GM21717 (cell line): ENCODE measurements around the gene CCS.
"Not testable (repeated sequence)": the region's sequence is repeated elsewhere in the genome, so short reads cannot be mapped to it uniquely, and the experiment has no call there.

Experiments
- ATAC-seq: cut with Tn5 transposase; IDR thresholded peaks from one replicate; pipeline ENCODE4 v1.9.1; 2021; ENCODE audit warnings: mild to moderate bottlenecking, moderate library complexity; ENCODE audit not compliant: unreplicated experiment

The CCS gene, protein sequence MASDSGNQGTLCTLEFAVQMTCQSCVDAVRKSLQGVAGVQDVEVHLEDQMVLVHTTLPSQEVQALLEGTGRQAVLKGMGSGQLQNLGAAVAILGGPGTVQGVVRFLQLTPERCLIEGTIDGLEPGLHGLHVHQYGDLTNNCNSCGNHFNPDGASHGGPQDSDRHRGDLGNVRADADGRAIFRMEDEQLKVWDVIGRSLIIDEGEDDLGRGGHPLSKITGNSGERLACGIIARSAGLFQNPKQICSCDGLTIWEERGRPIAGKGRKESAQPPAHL

DNA sequence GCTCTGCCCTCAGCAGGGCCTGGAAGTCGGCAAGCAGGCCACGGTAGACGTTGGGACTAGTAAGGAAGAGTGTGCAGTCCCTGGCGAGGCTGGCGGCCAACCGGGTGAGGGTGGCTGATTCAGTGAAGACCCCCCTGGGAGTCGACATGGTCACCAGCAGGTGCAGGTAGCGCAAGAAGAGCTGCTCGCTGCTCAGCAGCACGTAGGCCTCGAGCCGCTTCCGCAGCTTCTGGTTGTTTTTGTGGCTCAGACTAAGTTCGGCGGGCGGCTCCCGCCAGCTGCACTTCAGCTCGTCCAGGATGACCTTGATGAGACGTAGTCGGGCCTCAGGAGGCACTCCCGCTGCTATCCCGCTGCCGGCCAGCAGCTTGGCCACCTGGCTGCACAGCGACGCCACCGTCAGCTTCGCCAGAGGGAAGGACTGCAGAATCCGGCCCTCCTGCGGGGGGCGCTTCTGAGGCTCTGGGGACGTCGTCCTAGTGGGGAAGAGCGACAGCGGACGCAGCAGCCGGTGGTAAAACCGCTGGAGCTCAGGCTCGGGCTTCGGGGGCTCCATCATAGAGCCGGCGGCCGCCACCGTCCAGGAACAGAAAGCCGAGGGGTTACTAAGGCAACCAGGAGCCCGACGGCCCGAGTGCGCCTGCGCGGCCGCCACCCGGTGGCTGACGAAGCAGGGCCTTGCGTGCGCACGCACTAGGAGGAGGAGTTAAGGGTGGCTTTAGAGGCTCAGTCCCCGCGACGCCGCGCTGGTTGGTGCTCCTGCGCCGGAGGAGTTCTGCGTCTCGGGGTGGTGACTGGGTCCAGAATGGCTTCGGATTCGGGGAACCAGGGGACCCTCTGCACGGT is at the start of gene CCS, which contains the start of gene CCDC87:
Gene CCS (plus strand): TSS at position 729 of the 846 bp plus-strand sequence. CDS start 77 bp downstream, at position 806.
Gene CCDC87 (minus strand): TSS at position 607 of the 846 bp plus-strand sequence. CDS start 48 bp downstream, at position 559.
- peak; percentile 72 for ATAC-seq

DNA sequence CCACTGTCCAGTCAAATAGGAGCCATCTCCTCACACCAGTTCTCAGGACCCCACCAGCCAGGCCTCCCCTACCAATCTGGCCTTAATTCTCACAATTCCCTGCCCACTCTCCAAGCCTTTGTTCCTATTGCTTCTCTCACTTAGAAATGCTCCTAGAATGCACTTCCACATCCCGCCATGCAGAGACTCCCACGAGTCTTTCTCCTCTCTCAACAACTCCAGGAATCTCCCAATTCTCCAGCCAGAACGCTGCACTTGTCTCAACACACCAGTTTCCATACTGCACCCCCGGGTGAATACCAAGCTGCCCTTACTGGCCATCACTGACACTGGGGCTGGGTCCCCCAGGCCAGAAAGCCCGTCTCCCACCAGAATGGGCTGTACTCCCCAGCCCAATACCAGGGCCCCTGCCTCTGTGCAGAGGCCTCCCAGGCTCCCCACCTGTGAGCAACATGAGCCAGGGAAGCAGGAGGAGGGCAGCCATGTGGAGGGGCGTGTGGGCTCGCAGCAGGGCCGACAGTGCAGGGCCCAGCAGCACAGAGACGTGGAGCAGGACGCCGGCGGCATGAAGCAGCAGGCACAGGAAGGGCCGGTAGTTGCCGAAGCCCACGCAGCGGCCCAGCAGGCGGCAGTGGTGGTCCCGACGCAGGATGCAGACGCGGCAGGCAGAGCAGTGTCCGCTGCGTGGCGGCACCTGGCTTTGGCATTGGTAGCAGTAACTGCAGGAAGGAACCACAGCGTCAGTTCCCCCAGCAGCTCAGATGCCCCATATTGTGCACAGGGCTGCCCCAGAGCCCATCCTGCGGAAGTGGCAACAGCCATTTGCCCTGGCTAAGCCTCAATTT is 49.5 kb upstream of the CCS start:
- ATAC-seq, result no peak

DNA sequence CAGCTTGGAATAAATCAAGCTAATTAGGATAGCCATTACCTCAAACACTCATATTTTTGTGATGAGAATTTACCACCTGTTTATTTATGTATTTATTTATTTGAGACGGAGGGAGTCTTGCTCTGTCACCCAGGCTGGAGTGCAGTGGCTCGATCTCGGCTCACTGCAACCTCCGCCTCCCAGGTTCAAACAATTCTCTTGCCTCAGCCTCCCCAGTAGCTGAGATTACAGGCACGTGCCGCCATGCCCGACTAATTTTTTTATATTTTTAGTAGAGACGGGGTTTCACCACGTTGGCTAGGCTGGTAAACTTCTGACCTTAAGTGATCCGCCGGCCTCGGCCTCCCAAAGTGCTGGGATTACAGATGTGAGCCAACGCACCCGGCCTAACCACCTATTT is 48.0 kb upstream of the CCS start:
- not testable (repeated sequence) for ATAC-seq

DNA sequence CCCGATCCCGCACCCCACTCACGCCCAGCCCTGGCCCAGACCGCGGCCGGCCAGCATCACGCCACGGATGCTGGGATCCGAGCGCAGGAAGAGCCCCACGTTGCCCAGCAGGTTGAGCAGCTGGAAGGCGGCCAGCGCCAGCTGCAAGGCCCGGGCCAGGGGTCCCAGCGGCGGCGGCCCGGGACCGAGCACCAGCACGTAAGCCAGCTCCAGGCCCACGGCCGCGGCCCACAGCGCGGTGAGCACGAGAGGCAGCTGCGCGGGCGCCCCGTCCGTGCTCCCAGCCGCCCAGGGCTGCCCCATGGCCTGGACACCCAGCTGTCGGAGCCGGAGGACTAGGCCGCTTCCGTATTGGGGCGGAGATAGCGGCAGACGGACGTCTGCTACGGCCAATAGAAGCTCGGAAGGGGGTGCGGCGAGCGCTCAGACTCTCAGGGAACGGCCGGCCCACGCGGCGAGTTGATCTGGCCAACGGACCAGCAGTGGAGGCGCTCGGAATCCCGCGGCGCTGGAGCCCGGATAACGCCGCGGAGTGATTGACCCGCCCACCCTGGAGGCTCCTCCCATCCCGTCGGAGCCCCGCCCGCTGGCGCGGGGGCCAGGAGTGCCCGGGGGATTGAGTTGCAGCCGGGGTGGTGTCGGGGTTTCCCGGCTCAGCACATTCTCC is 47.2 kb upstream of the CCS start, which contains the start of gene ZDHHC24:
Gene ZDHHC24 (minus strand): TSS at position 348 of the 667 bp plus-strand sequence. CDS start 45 bp downstream, at position 303.
- ATAC-seq, result peak; percentile 77

DNA sequence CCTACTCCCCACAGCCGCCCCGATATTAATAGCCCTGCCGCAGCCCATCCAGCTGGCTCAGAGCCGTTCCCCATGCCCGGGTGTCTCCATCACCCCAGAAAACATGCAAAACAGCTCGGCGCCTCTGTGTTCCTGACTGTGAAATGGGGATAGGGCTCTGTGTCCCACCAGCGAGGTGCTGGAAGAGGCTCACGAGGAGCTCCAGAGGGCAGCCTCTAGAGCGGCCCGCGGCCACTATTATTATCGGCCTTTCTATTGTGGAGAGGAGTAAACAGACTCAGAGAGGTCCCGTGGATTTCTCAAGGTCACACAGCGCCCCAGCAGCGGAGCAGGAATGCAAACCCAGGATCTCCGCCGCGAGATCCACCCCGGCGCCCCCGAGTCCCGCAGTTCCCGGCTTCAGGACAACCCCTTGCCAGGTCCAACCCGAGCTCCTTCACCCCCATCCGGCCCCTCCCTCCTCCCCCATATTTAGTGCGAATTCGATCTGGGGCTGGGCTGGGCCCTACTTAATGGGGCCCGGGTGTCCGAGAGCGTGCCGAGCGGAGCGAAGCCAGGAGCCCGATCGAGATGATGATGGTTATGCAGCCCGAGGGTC is 46.5 kb upstream of the CCS start, which contains the start of gene ACTN3:
Gene ACTN3 (plus strand): TSS at position 536 of the 598 bp plus-strand sequence. CDS start 35 bp downstream, at position 571.
- no peak for ATAC-seq

DNA sequence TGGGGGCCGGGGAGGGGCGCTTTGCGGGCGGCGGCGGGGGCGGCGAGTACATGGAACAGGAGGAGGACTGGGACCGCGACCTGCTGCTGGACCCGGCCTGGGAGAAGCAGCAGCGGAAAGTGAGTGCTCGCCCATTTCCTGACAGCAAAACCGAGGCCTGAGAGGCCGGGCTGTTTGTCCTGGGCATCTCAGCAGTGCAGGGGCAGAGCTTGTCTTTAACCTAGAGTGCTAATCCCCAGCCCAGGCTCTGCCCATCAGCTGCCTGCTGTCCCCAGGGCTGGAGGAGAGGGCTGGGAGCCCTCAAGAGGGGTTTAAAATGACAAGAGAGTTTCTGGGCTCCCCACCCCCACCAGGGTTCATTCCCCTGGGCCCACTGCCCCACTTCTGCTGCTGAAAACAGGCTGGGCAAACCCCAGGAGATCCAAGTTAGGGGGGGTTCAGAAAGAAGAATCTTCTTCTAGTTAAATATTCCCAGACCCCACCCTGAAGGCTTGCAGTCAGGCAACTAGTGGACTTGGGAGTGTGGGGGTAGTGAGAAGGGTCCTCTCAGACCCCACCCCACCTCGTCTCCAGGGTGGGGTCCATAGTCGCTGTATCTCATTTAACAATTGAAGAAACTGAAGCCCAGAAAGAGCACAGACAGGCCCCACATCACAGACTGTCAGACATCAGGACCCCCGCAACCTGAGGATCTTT is 45.9 kb upstream of the CCS start:
- no peak for ATAC-seq

DNA sequence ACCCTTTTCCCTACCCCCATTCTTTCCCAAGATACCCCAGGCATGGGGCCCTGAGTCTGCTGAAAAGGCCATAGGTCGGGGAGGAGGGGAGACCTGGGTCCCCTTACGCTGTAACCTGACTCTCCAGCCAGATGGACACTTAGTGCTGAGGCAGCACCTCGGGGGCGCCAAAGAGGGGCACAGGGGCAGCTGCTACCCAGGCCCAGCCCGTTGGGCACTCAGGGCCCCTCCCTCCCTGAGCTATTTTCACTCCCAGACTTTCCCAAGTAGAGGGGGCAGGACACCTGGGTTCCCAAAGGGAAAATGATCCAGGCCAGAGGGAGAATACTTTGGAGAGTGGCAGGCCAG is 45.3 kb upstream of the CCS start:
- ATAC-seq, result no peak

DNA sequence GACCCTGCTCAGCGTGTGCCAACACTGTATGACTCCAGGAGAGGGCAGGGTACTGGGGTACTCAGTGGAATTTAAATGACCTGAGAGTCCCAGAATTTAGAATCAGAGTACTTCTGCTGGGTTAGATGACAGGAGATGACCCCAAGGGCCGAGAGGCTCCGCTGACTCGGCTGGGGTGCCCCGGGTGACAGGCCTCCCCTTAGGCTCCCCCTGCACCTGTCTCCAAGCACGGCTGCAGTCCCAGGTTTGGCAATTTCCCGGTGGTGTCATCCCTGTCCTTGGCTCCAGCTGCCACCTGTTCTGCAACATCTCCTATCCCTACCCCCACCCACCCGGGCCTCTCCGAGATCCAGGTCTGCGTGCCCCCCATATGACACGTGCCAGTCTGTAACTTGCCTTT is 44.9 kb upstream of the CCS start:
- ATAC-seq, result no peak

DNA sequence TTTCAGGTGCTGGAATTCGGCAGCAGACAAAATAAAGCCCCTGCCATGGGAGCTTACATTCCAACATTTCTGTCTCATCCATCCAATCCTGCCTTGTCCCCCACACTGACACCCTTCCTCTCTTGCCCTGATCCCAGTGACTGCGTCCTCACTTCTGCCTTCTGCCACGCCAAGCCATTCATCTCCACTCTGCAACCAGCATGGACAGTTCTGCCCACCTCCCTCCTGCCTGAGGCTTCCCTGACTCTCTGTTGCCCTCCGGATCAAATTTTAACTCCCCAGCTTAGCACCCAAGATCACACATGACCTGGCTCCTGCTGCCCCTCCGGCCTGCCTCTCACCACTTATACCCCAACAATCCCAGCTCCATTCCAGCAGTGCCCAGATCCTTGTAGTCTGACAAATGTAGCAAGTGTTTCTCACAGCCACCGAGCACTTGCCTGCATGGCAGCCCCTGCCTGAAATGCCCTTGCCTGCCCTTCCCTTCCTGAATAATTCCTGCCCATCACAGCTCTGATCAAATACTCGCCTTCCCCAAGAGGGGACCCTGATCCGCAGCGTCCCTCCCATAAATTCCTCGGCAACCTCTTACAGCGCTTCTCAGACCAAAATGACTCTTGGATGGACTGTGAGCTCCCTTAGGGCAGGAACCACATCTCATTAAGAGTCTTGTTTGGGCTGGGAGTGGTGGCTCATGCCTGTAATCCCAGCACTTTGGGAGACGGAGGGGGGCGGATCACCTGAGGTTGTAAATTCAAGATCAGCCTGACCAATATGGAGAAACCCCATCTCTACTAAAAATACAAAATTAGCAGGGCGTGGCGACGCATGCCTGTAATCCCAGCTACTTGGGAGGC is 44.0 kb upstream of the CCS start:
- ATAC-seq, result no peak

DNA sequence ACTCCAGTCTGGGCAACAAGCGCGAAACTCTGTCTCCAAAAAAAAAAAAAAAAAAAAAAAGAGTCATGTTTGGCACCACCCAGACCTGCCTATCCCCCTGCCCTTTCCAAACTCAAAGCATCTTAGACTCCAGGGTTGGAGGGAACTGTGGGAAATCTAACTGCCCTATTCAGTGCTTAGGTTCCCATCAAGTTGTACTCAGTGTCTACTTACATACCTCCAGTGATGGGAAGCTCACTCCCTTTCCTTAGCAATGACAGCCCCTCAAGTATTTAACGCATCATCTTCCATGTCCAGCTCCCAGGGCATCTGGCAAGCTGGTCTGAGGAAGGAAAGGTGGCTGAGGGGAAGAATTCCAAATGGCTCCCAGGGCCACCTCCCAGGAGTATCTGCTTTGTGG is 43.3 kb upstream of the CCS start:
- ATAC-seq, result no peak

DNA sequence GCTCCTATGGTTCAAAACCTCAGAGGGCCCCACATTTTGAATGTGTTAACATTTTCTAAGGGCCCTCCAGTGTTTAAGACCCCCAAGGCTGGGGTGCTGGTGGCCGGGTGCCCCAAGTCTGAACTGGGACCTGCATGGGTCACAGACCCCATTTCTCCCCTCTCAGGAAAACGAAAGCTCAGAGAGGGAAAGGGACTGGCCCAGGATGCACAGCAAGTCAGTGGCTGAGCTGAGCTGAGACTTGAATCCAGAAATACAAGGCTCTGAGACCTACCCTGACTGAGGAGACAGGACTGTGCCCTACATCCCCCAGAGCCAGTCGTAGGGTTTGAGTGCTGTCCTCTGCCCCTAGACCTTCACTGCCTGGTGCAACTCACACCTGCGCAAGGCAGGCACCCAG is 42.1 kb upstream of the CCS start:
- ATAC-seq, result no peak

DNA sequence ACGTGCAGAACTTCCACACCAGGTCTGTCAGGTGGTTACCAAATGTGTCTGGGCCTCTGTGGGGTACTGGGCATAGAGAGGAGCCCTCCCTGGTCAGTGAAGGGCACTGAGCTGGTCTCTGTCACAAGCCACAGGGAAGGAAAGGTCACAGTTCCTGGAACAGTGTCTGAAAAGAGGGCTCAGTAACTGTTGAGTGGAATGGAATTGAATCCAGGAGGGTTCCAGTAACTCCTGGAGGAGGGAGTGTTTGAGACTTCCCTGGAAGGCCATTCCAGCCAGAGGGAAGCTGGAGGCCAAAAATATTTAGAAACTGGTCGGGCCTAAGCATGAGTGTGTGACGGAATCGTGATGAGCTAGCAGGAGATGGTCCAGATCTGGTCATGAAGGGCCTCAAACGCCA is 38.4 kb upstream of the CCS start:
- ATAC-seq, result no peak

DNA sequence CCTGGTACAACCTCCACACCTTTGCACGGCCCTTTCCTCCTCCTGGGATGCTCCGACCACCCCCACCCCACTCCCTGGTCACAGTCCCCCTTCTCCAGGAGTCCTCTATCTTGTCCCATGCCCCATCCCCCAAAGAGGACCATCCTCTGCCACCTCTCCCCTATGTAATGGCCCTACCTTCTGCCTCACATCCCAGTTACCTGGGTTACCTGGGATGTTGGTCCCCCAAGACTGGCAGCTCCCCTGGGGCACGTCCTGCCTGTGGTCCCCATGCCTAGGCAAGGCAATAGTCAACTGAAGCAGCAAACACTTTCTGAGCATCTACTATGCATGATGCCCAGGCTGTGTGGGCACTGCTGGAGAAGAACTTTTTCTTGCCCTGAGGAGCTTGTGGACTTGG is 37.6 kb upstream of the CCS start:
- ATAC-seq, result no peak

DNA sequence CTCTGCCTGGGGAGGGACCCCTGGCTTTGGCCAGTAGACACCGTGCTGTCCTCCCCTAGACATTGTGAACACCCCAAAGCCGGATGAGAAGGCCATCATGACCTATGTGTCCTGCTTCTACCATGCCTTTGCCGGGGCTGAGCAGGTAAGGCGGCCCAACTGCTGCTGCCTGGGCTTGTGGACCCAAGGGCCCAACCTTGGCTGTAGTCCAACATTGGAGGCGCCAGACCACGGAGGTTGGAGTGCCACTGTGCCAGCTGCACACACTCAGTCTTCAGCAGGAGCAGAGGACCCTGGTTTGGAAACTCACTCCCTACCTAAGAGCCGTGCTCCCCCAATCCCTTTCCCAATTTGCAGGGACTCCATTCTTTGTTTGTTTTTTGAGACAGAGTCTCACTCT is 36.9 kb upstream of the CCS start:
- no peak for ATAC-seq

DNA sequence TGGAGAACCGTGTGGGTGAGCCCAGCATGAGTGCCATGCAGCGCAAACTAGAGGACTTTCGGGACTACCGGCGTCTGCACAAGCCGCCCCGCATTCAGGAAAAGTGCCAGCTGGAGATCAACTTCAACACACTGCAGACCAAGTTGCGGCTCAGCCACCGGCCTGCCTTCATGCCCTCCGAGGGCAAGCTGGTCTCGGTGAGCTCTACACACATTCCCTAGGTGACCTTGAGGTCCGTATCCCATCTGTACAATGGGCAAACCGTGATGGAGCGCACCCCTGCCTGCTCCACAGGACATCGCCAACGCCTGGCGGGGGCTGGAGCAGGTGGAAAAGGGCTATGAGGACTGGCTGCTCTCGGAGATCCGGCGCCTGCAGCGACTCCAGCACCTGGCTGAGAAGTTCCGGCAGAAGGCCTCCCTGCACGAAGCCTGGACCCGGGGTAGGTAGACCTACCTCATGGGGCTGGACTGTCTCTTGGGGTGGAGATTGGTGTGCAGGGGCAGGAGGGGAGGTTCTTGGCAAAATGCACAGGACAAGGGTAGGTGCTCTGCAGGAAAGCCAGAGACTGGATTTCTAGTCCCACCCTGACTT is 35.2 kb upstream of the CCS start:
- no peak for ATAC-seq

DNA sequence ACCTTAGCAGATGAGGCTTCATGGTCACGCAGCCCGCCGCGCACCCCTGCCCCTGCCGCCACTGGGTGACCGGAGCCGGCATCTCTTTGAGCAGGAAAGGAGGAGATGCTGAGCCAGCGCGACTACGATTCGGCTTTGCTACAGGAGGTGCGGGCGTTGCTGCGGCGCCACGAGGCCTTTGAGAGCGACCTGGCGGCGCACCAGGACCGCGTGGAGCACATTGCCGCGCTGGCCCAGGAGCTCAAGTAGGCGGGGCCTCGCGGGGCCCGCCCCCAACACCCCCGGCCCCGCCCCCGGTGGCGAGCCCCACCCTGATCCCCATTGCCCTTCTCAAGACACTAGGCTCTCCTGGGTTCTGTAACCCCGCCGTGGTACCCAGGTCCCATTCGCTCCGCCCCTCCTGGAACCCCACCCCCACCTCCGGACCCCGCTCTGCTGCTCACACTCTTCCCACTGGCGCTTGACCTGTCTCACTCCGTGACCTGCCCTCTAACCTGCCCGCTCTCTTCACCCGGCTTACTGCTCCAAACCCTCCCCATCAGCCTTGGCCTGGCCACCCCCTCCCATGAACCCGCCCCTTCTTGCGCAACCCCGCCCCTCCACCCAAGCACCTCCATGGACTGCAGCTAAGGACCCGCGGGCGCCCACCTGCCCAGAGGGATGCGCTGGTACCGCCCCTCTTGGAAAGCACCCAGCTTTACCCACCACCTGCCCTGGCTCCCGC is 33.7 kb upstream of the CCS start:
- ATAC-seq, result no peak

DNA sequence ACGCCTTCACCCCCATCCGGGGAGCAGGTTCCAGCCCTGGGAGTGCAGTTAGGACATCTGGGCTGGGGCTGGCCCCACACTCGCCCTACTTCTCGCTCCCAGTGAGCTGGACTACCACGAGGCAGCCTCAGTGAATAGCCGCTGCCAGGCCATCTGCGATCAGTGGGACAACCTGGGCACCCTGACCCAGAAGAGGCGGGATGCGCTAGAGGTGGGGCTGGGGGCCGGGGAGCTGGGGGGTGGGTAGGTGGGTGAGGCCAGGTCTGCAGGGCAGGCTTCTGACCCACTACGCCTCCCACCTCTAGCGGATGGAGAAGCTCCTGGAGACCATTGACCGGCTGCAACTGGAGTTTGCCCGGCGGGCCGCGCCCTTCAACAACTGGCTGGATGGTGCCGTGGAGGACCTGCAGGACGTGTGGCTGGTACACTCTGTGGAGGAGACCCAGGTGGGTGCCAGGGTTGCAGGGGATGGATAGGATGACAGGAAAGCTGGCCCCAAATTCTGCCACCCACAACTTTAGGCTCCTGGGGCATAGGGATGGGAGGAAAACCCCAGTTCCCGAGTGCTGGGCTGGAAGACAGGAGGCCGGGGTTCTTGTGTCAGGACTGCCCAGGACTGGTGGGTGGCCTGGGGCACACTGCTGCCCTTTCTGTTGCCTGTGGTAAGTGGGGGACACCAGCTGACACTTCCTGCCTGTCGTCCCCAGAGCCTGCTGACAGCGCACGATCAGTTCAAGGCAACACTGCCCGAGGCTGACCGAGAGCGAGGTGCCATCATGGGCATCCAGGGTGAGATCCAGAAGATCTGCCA is 32.9 kb upstream of the CCS start:
- ATAC-seq, result no peak
